Brain microvascular endothelial cell (primary cell): ENCODE data around the gene ARHGAP26.
"Not testable (repeated sequence)": the region's sequence is repeated elsewhere in the genome, so short reads cannot be mapped to it uniquely, and the experiment has no call there.

Experiments
- DNase-seq: peaks from one replicate; pipeline ENCODE4 v3.0.0-alpha.2; 2020
- H3K27ac ChIP-seq: fragments of 250-450 bp; sonication (Bioruptor Pico); 2 replicates; pipeline ENCODE4 v1.5.1; 2020; ENCODE audit warnings: mild to moderate bottlenecking, moderate library complexity
- H3K27me3 ChIP-seq: fragments of 250-450 bp; sonication (Bioruptor Pico); replicated peaks from 2 replicates; pipeline ENCODE4 v1.5.1; 2020; ENCODE audit warnings: mild to moderate bottlenecking
- H3K36me3 ChIP-seq: fragments of 250-450 bp; sonication (Bioruptor Pico); replicated peaks from 2 replicates; pipeline ENCODE4 v1.5.1; 2020; ENCODE audit warnings: mild to moderate bottlenecking
- H3K4me3 ChIP-seq: 2 replicates; pipeline ENCODE4 v1.5.1; 2011; ENCODE audit warnings: low read depth, mild to moderate bottlenecking, control low read depth, low read length, moderate library complexity
- in situ Hi-C: cut with HindIII; loops from 2 replicates; pipeline ENCODE4 v1.10.0; 2017; ENCODE audit warnings: low sequenced_read_pairs, low pct_ligation_motif_present
- TF ChIP-seq, protein P1 (sequence below): IDR thresholded peaks from 2 replicates; pipeline ENCODE4 v1.5.1; 2011; ENCODE audit warnings: low read depth, mild to moderate bottlenecking, moderate library complexity, low read length, control low read depth, inconsistent platforms; ENCODE audit errors: missing control alignments

The ARHGAP26 gene

DNA sequence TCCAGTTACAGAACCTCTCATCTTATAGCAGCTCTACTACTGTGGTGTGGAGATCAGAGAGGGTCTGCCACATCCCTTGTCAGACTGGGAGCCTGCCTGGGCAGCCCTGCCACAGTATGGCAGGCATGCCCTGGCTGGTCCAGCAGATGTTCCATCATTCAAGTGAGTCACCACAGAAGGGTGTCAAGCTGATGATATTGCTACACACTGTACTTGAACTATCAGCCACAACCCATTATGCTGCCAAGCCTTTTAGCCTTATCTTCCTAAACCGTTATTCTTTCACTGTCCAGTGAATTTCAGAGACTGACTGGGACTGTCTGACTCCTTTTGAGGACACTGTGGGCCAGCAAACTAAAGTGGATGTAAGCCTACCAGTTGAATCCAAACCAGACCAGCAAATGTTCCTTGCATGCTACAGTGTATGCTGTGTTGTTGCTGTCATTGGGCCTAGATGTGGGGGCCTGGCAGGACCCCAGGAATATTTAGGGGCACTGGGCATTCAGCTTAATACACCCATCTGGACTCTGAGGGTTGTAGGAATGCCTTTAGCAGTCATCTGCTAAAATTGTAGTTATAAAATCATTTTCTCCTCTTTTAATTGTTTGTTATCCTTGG is 430.7 kb downstream of the ARHGAP26 start:
- Histone ChIP-seq H3K36me3 (no peaks in the 10 kb centered on the region), H3K27ac (peak overlapping the region; percentile 39), H3K4me3 (no peak overlapping the region), H3K27me3 (no peaks in the 10 kb centered on the region)
- in situ Hi-C loops, result no loop called here
- TF ChIP-seq, protein P1, sequence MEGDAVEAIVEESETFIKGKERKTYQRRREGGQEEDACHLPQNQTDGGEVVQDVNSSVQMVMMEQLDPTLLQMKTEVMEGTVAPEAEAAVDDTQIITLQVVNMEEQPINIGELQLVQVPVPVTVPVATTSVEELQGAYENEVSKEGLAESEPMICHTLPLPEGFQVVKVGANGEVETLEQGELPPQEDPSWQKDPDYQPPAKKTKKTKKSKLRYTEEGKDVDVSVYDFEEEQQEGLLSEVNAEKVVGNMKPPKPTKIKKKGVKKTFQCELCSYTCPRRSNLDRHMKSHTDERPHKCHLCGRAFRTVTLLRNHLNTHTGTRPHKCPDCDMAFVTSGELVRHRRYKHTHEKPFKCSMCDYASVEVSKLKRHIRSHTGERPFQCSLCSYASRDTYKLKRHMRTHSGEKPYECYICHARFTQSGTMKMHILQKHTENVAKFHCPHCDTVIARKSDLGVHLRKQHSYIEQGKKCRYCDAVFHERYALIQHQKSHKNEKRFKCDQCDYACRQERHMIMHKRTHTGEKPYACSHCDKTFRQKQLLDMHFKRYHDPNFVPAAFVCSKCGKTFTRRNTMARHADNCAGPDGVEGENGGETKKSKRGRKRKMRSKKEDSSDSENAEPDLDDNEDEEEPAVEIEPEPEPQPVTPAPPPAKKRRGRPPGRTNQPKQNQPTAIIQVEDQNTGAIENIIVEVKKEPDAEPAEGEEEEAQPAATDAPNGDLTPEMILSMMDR, result no peak
- DNase-seq, result peak; percentile 81

DNA sequence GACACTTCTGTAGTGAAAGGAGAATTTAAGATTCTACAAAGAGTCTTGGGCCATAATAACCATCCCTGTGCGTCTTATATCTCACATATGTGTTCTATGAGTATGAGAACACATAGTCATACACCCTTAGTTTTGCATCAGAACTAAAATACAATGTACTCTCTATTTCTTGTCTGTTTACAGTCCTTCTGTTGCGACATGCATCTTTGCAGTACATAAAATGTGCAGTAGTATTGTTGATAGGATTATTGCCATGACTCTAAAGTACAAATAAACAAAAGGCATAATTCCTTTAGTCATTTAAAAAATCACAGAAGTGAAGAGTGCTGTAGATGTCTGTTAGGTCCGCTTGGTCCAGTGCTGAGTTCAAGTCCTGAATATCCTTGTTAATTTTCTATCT is 431.4 kb downstream of the ARHGAP26 start:
- Histone ChIP-seq H3K4me3 (no peak overlapping the region), H3K27me3 (no peaks in the 10 kb centered on the region), H3K27ac (no peak overlapping the region), H3K36me3 (no peaks in the 10 kb centered on the region)
- DNase-seq, result no peak
- TF ChIP-seq, protein P1, result no peak
- in situ Hi-C loops, result no loop called here

DNA sequence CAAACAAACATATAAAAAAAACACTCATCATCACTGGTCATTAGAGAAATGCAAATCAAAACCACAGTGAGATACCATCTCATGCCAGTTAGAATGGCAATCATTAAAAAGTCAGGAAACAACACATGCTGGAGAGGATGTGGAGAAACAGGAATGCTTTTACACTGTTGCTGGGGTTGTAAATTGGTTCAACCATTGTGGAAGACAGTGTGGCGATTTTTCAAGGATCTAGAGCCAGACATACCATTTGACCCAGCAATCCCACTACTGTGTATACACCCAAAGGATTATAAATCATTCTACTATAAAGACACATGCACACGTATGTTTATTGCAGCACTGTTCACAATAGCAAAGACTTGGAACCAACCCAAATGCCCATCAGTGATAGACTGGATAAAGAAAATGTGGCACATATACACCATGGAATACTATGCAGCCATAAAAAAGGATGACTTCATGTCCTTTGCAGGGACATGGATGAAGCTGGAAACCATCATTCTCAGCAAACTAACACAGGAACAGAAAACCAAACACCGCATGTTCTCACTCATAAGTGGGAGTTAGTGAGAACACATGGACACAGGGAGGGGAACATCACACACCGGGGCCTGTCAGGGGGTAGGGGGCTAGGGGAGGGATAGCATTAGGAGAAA is 433.3 kb downstream of the ARHGAP26 start:
- in situ Hi-C loops, H3K27me3 ChIP-seq, DNase-seq, H3K27ac ChIP-seq, H3K4me3 ChIP-seq, H3K36me3 ChIP-seq: not testable (repeated sequence)

DNA sequence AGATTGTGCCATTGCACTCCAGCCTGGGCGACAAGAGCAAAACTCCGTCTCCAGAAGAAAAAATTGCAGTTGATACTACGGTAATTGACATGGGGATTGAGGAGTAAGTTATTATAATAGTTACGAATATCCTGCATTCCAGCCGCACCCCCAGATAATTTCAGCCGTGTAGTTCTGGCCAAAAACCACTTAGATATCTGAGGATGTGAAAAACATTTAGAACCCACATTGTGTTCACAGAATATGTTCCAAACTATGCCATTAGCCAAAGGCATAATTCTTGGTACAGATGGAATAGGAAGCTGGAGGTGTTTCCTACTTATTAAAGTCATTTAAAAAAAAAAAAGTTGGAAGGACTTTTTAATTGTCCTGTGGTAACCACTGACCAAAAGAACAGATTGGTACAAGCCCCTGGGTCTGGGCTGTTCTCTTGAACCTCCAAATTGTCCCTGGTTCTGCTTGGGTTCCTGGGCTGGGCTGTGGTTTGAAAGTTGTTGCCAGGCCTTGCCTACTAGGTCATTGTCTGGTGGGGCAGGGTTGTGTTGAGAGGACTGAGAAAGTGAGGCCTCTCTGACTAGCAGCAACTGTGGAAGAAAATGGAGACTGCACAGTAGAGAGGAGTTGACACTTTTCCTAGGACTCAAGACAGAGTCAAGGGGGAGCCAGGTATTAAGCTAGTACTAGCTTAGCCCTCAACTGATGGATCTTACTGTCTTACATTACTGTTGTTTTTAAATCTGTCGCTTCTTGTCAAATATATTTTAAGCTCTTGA is 434.5 kb downstream of the ARHGAP26 start:
- TF ChIP-seq, protein P1, result no peak
- Histone ChIP-seq H3K36me3 (no peaks in the 10 kb centered on the region), H3K4me3 (no peak overlapping the region), H3K27me3 (no peaks in the 10 kb centered on the region), H3K27ac (peak overlapping the region; percentile 71)
- DNase-seq, result no peak
- in situ Hi-C loops, result no loop called here

DNA sequence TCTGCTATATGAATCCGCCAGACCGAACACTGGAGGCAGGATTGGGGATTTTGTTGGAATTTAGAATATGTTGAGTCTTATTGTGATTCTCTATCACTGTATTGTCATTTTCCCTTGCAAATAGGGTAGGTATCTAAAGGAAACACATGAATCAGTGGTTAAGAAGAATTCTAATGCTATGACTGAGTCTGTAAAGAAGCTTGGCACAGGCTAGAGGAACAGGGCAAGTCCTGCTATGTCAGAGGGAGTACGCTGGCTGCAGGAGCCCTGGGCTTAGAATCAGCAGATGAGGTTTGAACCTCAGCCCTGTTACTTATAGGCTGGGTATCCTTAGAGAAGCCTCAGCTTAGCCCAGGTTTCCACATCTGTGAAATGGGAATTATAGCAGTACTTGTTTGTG is 435.2 kb downstream of the ARHGAP26 start:
- in situ Hi-C loops, result no loop called here
- Histone ChIP-seq H3K27me3 (no peaks in the 10 kb centered on the region), H3K27ac (peak overlapping the region; percentile 71), H3K36me3 (no peaks in the 10 kb centered on the region), H3K4me3 (no peak overlapping the region)
- TF ChIP-seq, protein P1, result no peak
- peak; percentile 92 for DNase-seq

DNA sequence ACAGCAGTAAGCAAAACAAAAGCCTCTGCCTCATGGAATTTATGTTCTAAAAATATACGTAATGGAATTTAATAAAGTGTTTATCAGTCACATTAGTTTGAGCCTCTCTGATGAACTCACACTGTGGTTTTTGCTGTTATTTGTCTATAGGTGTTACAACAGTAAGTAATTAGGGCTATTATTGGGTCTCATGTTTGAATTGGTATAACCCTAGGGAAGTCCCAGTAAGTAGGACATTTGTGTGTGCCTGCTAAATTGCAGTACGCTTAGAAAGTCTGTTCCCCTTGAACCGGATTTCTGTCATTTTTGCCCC is 435.7 kb downstream of the ARHGAP26 start:
- TF ChIP-seq, protein P1, result no peak
- Histone ChIP-seq H3K4me3 (no peak overlapping the region), H3K27me3 (no peaks in the 10 kb centered on the region), H3K27ac (peak overlapping the region; percentile 17), H3K36me3 (no peaks in the 10 kb centered on the region)
- no peak for DNase-seq
- in situ Hi-C loops, result no loop called here
